Amniotic stem cell (primary cell): ENCODE results near the gene LY6G6C.
A peak's percentile ranks its signal among the peaks of the same experiment; 100 is the strongest.

Experiments used
- DNase-seq: peaks from one replicate; lab custom pipeline; 2025; lab: John Stamatoyannopoulos, UW

The LY6G6C gene

DNA sequence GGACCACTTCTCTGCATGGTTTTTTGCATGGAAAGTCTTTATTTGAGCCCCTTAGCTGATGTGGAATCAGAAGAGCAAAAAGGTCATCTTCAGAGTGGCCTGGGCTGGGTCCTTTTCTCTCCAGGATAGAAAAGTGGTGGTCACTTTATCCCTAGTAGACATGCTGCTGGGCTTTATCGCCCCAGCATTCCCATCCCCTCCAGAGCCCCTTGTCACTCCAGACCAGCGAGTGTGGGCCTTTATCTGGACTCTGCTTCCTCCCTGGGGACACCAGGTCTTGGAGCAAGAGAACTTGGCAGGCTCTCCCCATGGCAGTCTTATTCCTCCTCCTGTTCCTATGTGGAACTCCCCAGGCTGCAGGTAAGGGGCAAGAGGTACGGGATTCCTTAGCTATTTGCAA, 14.9 kb downstream of the LY6G6C start, which contains the start of gene LY6G6F:
Gene LY6G6F (plus strand): TSS at position 268 of the 400 bp plus-strand sequence. CDS start 41 bp downstream, at position 309.
- DNase-seq: no peak

DNA sequence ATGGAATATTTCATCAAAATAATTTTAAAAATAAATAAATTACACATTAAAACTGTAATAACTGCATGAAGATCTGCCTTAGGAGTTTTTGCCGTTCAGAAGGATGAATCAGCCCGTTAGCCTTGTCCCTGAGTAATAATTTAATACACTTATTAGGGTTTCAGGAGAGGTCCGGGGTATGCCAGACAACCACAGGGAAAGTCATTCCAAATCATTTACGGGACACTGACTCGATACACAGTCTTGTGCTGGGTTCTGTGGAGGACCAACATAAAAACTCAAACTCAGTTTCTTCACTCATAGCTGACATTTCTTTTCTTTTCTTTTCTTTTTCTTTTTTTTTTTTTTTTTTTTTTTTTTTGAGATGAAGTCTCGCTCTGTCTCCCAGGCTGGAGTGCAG, 15.6 kb downstream of the LY6G6C start:
- DNase-seq: no peak

- peak; percentile 87 for DNase-seq
These were observed 18.5 kb downstream of the LY6G6C start, which contains the start of gene ABHD16A for GRCh38 chr6:31702819-31703716. TSS of gene ABHD16A (minus strand) at chr6:31703324. CDS start at chr6:31703281, 43 bp downstream.

DNA sequence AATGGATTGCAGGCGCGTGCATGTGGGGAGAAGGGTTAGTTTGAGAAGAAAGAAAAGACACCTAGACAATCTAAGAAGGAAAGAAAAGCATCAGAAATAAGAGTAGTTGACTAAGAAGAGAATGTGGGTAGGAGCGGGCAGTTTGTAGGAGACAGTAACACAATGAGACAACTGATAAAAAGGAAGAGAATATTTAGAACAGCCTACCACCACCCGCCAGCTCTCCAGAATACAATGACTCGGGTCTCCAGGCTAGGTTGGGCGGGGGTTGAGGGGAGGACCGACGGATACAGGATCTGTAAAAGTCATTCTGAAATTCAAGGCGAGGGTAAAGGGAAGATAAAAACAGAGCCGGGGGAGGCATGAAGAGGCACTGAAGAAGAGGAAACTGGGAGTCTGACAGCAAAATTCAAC, 19.1 kb downstream of the LY6G6C start:
- DNase-seq: no peak

GRCh38 chr6:31701666-31702404, 19.7 kb downstream of the LY6G6C start:
- no peak for DNase-seq

DNA sequence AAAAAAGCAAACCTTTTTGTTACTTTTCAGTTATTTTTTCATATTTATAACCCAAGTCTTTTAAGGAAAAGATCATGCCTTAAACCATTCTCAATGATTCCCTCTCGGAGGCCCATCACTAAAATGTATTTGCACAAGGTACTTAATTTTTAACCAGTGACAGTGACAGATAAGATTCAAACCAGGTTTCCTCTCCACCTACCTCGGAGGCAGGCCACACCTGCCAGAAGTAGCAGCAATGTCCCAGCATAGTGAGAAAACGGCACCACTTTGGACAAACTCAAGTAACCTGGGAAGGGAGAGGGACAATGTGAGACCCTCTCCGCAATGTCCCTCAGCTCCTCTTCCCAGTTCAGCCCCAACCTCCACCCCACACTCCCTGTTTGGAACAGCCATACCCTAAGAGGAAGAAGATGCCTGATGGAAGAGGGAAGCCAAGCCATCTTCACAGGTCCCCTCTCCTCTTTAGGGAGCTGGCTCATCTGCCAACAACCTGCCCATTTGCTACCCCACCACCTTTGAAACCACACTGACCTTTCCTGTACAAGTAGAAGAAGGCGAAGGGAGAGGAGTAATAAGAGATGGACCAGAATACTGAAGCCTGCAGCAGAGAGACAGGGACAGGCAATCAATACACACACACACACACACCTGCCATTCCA, 20.7 kb downstream of the LY6G6C start:
- DNase-seq: no peak

- DNase-seq: no peak
These were observed 24.0 kb downstream of the LY6G6C start for GRCh38 chr6:31697555-31697954.

- DNase-seq: no peak
These were observed 28.0 kb downstream of the LY6G6C start for GRCh38 chr6:31693535-31693934.

DNA sequence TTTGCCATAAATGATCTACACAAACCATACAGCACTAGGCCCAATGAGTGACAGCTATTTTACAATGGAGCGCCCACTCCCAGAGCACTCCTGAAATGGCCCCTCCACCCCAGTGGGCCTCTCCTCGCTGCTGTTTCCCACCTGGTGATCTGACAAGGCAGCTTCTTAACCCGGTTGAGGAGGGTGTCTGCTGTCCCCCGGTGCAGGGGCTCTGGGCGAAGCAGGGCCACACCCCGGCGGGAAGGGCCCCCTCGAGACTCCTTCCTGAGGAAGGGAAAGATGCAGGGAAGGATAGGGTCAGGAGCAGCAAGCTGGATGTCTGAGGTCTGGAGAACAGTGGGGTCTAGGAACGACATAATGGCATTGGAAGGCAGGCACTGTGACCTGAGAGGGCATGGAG, 28.7 kb downstream of the LY6G6C start:
- no peak for DNase-seq

DNA sequence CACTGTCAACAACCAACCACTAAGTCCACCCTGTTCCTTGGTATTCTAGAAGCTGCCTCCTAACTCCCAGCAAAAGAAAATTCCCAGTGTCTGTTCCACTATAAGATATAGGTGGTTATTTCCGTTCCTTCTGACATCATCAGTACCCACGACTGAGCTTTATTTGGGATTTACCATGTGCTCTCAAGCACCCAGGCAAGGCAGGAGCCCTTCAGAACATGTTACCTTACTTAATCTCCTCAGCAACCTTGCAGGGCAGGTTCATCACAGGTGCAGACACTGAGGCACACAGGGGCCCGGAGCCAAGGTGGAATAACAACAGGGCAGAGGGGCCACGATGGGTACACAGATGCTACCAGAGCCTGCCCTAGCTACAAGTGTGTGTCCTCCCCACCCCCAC, 29.2 kb downstream of the LY6G6C start:
- no peak for DNase-seq

DNA sequence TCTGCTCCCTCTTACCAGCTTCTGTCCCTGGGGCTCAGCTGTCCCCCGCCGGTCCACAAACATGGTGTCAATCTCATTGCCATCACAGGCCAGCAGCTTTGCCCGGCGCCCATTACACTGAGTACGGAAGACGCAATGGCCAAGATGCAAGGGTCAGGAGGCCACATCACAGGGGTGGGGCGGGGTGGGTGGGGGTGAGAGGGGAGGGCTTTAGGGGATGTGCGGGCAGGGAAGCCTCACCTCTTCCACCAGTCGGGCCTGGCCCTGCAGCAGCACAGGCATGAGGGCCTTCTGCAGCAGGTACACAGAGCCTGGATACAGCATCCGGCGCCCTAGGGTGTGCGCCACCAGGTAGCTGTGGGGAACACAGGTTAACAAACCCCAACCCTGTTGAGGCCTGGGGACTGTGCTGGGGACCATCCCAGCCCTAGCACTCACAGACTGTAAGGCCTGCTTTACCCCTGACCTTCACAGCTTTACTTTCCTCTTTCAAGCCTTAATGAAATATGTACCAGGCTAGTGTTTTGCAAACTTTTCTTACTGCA, 29.9 kb downstream of the LY6G6C start:
- no peak for DNase-seq

DNA sequence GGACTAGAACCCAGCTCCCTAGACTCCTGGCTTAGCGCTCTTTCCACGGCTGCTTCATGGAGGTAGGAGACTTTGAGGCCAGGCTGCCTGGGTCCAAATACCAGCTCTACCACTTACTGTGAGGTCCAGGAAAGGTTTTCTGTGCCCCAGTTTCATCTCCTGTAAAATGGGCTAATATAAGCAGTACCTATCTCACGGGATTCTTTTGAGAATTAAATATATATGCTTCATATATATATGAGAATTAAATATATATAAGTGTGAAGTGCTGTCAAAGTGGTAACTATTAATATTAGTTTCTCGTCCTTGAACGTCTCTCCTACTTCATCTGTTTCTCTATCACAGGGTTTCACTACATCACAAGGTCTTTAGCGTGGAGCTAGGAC, 30.5 kb downstream of the LY6G6C start:
- no peak for DNase-seq

GRCh38 chr6:31690231-31691077, 31.1 kb downstream of the LY6G6C start:
- no peak for DNase-seq

GRCh38 chr6:31689249-31690110, 32.1 kb downstream of the LY6G6C start:
- DNase-seq: no peak

- DNase-seq: no peak
These were observed 33.5 kb downstream of the LY6G6C start for GRCh38 chr6:31687860-31688693.

DNA sequence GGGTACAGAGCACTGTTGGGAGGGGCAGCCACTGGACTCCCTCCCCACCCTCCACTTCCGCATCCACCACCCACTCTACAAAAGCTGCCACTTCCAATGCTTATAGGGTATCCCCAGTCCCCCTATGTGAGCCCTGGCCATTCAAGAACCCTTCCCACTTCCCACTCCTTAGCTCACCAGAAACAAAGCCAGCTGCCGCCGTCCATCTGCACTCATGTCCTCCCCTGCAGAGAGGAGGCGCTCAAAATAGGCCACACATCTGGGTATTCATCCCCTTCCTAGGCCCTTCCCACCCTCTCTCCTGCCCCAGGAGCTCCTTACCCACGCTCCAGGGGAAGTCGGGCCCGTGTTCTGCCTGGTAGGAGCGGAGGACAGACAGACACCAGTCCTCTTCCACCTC, 34.2 kb downstream of the LY6G6C start:
- DNase-seq: no peak

GRCh38 chr6:31686483-31686882, 35.1 kb downstream of the LY6G6C start:
- no peak for DNase-seq

DNA sequence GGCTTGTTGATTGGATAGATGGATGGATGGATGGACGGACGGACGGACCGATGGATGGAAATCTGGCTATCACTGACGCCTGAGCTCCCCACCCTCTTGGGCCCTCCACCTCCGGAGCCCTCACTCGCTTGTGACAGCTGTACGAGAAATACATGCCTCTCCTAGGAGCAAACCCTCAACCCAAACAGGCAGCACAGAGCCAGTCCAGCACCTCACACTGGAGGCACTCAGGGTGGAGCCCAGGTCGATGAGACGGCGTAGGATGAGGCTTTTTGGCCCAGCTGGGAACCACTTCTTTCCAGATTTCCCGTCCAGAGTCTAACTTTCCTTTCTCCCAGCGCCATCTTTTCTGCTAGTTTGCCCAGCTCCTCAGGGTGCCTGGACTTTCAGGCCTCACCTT, 38.0 kb downstream of the LY6G6C start:
- DNase-seq: no peak

- no peak for DNase-seq
These were observed 40.3 kb downstream of the LY6G6C start for GRCh38 chr6:31681135-31681671.
